GM21576 (cell line): ENCODE data around the gene FAM90A26.
"Not testable (repeated sequence)": the region's sequence is repeated elsewhere in the genome, so short reads cannot be mapped to it uniquely, and the experiment has no call there.

Experiments used
- ATAC-seq: cut with Tn5 transposase; IDR thresholded peaks from one replicate; pipeline ENCODE4 v1.9.1; 2021; ENCODE audit warnings: mild to moderate bottlenecking, moderate library complexity; ENCODE audit not compliant: unreplicated experiment

FAM90A26 gene

GRCh38 chr4:9169791-9170459, at the start of gene FAM90A26:
Gene FAM90A26 (plus strand): TSS chr4:9170409. CDS start chr4:9173173, 2,764 bp downstream.
- not testable (repeated sequence) for ATAC-seq

- ATAC-seq, result not testable (repeated sequence)
Observed at GRCh38 chr4:9122711-9123110, 47.5 kb upstream of the FAM90A26 start.

- ATAC-seq, result not testable (repeated sequence)
Observed at GRCh38 chr4:9123572-9124007, 46.6 kb upstream of the FAM90A26 start.

- not testable (repeated sequence) for ATAC-seq
Observed at GRCh38 chr4:9125601-9126161, 44.5 kb upstream of the FAM90A26 start.

GRCh38 chr4:9131420-9131819, 38.8 kb upstream of the FAM90A26 start:
- ATAC-seq, result not testable (repeated sequence)

GRCh38 chr4:9132849-9133248, 37.4 kb upstream of the FAM90A26 start:
- not testable (repeated sequence) for ATAC-seq

- ATAC-seq, result not testable (repeated sequence)
Observed at GRCh38 chr4:9134011-9134410, 36.2 kb upstream of the FAM90A26 start.

- ATAC-seq, result not testable (repeated sequence)
Observed at GRCh38 chr4:9134556-9134955, 35.7 kb upstream of the FAM90A26 start.

- not testable (repeated sequence) for ATAC-seq
Observed at GRCh38 chr4:9141050-9141449, 29.2 kb upstream of the FAM90A26 start.

GRCh38 chr4:9142786-9143185, 27.4 kb upstream of the FAM90A26 start:
- not testable (repeated sequence) for ATAC-seq

- ATAC-seq, result no peak
Observed at GRCh38 chr4:9143421-9144080, 26.7 kb upstream of the FAM90A26 start.

- ATAC-seq, result no peak
Observed at GRCh38 chr4:9146967-9147366, 23.2 kb upstream of the FAM90A26 start.

GRCh38 chr4:9147368-9147767, 22.8 kb upstream of the FAM90A26 start:
- not testable (repeated sequence) for ATAC-seq

- not testable (repeated sequence) for ATAC-seq
Observed at GRCh38 chr4:9148611-9149409, 21.4 kb upstream of the FAM90A26 start.

GRCh38 chr4:9151809-9152179, 18.4 kb upstream of the FAM90A26 start:
- ATAC-seq, result not testable (repeated sequence)

- peak; percentile 62 for ATAC-seq
Observed at GRCh38 chr4:9152180-9153007, 17.8 kb upstream of the FAM90A26 start.

GRCh38 chr4:9153008-9153570, 17.1 kb upstream of the FAM90A26 start:
- peak; percentile 98 for ATAC-seq

GRCh38 chr4:9153571-9154157, 16.5 kb upstream of the FAM90A26 start:
- not testable (repeated sequence) for ATAC-seq

- not testable (repeated sequence) for ATAC-seq
Observed at GRCh38 chr4:9155101-9155886, 14.9 kb upstream of the FAM90A26 start.
